Activated CD4-positive, CD25-positive, alpha-beta regulatory T cell (primary cell): ENCODE results near the gene PIGB.
"Not testable (repeated sequence)": the region's sequence is repeated elsewhere in the genome, so short reads cannot be mapped to it uniquely, and the experiment has no call there.

Experiments used
- DNase-seq, 4 experiments: peaks; one replicate each; lab custom pipeline; 2025; lab: John Stamatoyannopoulos, UW

Gene PIGB

DNA sequence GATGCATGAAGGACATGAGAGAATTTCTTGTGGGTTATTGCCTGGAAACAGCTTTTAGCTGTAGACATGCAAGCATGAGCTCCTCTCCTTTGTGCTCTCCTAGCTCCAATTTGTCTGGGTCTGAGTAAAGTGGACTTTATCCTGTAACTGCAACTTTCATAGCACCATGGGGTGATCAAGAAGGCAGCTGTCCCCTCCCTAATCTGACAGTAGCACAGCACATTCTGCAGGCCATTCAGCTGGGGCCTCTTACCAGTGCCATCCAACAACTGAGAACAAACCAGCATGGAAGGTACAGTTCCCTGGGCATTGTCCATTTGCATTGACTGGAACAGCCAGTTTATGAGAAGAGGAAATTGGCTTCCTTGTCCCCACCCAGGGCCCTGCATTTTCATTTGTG is 21.7 kb upstream of the PIGB start:
- no peak for DNase-seq

DNA sequence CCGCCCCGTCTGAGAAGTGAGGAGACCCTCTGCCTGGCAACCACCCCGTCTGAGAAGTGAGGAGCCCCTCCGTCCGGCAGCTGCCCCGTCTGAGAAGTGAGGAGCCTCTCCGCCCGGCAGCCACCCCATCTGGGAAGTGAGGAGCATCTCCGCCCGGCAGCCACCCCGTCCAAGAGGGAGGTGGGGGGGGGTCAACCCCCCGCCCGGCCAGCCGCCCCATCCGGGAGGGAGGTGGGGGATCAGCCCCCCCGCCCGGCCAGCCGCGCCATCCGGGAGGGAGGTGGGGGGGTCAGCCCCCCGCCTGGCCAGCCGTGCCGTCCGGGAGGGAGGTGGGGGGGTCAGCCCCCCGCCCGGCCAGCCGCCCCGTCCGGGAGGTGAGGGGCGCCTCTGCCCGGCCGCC is 16.2 kb upstream of the PIGB start:
- DNase-seq: not testable (repeated sequence)

DNA sequence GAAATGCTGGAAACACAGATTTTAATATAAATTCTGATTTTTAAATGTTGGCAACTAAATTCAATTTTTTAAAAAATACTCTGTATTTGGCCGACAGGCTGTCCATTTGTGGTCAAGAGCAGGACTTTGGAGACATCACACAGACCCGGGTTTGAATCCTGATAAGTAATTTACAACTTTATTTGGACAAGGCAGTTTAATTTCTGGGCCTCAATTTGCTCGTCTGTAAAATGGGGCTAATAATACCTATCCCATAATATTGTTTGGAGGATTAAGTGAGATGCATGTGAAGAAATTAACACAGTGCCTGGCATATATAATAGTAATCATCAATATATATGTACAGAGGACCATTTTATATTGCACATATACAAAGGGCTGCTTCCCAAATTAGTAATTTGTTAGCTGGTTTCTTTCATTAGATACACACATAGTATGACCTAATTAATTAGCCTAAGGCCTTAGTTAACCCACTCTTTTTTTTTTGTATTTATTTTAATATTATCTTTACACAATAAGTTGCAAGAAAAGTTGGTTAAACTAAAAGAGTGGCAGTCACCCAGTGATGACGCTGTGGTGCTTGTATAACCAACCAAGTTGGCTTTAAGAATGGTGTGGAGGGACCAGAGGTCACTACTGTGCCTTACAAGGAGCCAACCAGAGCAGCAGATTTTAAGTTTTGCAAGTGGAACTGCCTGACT is 665 bp downstream of the PIGB start:
- DNase-seq: no peak

DNA sequence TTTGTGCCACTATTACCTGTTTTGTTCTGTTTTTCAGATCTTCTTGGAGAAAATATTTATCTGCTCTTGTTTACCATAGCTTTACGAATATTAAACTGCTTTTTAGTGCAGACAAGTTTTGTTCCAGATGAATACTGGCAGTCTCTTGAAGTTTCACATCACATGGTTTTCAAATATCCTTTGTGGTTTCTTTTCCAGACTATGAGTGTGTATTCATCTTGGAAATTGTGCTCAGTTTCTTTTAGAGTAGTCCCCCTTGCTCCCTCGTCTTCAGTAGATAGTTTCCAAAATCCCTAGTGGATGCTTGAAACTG is 1.2 kb downstream of the PIGB start:
- no peak for DNase-seq

DNA sequence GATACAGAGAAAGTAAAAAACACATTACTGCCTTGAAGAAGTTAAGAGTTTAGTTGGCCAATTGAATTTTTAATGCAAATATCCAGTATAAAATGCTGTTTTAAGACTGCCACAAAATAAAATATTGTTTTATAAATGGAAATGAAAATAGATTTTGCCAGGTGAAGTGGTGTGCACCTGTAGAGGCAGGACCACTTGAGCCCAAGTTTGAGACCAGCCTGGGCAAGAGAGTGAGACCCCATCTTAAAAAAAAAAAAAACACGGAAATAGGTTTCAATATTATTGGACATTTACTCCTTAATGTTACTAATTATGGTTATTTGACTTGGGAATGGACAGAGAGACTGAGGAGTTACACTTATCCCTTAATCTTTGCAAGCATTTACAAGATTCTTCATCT is 1.9 kb downstream of the PIGB start:
- no peak for DNase-seq

DNA sequence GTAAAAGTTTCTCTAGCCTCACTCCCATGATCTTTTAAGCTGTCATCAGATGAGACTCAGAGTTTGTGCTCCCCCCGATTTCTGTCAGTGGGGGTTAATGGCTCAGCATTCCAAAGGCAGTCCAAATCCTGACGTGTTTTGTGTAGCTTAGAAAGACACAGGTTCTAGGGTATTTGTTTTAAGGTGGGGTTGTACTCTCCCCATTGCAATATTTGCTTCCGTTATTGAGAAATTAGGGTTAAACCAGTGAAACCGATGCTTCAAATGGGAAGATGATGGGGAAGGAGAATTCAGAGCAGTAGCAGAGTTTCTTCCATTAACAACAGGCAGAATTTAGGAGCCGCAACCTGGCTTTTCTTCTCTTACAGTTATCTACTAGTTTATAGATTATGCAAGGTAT is 3.4 kb downstream of the PIGB start:
- DNase-seq: no peak

DNA sequence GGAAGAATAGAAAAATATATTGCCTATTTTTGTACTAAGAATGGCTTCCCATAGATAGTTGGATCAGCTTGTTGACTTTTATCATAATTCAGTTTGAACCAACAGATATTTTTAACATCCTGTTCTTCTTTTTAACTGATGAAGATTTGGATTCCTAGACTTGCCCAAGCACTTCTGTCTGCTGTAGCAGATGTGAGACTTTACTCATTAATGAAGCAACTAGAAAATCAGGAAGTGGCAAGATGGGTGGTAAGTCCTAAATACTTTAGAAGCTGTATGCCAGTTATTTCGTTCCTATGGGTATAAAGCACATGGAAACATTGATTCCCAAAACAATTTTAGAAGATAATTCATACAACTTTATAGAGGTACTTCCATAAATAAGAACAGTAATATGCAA is 8.4 kb downstream of the PIGB start:
- no peak for DNase-seq

DNA sequence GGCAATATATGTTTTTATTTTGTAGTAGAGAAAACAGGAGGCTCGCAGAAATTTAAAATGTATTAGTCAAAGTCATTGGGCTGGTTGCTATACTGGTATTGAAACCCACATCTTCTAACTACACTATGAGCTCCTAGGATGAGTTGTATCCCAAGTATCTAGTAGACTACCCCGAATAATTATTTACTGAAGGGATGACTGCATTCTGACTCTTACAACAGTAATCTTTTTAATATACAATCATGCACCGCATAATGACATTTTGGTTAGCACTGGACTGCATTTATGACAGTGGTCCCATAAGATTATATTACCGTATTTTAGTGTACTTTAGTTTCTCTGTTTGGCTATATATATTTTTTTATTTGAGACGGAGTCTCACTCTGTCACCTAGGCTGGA is 15.3 kb downstream of the PIGB start:
- no peak for DNase-seq

DNA sequence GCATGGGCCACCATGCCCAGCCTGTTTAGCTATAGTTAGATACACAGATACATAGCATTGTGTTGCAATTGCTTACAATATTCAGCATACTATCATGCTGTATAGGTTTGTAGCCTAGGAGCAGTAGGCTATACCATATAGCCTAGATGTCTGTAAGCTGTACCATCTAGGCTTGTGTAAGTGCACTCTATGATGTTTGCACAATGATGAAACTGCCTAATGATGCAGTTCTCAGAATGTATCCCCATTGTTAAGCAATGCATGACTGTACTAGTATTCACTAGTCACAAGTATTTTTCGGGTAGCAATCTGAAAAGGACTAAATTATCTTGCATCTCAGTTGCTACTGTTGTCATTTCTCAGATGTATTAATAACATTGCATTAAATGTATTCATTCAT is 16.0 kb downstream of the PIGB start:
- no peak for DNase-seq

DNA sequence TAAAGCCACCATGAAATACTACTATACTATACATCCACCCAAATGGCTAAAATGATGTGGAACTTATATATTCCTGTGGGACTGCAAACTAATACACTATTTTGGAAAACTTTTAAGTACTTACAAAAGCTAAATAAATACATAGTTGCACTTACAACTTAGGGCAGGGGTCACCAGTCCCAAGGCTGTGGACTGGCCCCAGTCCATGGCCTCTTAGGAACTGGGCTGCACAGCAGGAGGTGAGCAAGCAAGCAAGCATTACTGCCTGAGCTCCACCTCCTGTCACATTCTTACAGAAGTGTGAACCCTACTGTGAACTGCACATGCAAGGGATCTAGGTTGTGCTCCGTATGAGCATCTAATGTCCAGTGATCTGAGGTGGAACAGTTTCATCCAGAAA is 18.1 kb downstream of the PIGB start:
- no peak for DNase-seq

DNA sequence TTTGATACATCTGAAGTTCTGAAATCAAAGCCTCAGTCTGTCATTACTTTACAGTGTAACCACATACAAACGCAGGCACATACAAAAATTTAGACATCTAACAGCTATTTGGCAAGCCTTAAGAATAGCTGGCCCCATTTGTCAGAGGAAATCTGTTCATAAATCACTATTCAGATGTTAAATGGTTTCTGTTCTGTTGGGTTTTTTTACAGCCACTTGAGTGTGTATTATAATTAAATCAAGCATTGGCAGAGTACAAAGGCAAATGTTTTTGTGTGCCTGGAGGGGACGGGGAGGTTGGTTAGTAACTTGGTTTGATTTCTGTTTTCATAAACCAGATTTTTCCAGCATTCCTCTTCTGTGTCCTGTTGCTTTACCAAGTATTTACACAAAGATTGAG is 24.1 kb downstream of the PIGB start:
- DNase-seq: no peak

DNA sequence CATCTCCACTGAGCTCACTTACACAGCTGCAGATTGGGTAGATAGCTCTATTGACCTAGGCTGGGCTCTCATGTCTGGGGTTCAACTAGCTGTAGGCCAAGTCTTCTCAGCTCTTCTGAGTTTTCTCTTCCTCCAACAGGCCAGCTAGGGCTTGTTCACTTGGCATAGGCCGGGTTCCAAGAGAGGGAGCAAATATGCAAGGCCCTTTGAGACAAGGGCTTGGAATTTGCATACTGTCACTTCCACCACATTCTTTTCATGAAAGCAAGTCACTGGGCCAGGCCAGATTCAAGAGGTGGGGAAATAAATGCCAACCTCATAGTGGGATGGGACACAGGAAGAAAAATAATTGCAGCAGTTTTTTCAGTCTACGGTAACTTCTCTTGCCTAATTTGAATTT is 25.2 kb downstream of the PIGB start:
- DNase-seq: no peak

DNA sequence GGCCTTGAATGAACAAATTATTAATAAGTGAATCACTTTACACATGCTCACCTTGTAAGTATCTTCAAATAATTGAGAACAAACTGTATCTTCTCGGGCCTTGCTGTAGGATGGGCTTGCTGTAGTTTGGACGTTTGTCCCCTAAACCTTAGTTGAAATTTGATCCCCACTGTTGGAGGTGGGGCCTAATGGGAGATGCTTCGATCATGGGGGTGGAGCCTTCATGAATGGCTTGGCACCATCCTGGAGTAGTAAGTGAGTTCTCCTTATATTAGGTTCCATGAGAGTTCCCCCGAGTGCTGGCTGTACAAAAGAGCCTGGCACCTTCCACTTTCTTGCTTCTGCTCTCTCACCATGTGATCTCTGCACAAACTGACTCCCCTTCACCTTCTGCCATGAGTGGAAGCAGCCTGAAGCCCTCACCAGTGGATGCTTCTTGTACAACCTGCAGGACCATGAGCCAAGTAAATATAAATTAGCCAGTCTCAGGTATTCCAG is 29.3 kb downstream of the PIGB start:
- no peak for DNase-seq

DNA sequence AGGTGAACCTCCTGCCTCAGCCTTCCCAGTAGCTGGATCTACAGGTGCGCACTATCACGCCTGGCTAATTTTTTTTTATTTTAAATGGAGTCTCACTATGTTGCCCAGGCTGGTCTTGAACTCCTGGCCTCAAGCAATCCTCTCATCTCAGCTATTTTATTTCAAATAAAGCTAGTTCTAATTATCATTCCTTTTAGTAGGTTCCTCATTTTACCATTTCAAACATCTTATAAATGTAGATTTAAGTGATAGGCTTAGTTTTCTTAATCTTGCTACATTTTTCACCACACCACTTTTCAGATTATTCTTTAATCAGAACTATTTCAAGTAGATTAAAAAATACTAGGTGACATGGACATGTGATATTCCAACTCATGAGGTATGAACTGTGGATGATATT is 30.3 kb downstream of the PIGB start:
- DNase-seq: no peak

DNA sequence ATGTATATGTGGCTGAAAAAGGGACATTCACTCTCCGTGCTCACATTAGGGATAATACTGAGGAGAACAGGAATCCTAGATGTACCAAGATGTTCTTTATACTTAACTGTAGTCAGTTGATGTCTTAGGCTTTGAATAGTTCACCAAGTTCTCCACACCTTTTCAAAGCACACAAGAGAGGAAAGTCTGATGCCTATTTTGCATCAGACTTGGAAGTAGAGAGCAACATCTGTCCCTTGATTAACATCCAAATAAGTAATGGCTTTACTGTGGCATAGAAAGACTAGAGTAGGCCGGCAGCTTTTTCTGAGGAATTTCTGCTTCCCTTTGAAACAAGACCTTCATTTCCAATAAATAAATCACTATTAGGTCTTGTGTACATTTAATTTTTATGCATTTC is 34.0 kb downstream of the PIGB start:
- DNase-seq: no peak

DNA sequence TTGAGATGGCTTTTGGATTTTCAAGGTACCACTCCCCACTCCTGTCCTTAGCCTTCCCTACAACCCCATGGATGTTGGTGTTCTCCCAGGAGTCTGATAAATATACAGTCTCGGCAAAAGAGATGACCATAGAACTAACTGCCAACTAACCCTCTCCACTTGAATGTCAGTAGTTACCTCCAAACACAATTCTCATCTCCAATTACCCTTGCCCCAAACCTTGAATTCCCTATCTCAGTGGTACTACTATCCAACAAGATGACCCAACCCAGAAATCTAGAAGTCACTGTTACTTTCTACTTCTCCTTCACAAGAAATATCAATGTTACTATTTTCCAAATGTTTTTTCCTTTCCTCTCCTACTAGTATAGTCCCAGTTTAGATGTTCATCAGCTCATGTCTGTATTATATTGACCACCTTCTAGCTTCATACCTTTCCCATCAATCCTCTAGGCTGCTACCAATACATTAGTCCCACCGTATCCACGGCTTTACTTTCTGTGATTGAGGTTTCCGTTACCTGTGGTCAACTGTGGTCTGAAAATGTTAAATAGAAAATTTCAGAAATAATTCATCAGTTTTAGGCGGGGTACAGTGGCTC is 38.1 kb downstream of the PIGB start:
- no peak for DNase-seq

DNA sequence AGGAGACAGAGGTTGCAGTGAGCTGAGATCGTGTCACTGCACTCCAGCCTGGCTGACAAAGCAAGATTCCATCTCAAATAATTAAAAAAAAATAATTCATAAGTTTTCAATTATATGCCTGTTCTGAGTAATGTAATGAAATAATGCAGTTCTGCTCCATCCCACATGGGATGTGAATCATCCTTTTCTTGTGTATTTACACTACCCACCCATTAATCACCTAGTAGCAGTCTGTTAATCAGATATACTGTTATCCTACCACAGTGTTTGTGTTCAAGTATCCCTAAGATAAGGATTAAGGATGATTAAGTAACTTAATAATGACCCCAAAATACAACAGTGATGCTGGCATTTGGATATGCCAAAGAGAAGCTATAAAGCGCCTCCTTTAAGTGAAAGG is 38.8 kb downstream of the PIGB start:
- no peak for DNase-seq

DNA sequence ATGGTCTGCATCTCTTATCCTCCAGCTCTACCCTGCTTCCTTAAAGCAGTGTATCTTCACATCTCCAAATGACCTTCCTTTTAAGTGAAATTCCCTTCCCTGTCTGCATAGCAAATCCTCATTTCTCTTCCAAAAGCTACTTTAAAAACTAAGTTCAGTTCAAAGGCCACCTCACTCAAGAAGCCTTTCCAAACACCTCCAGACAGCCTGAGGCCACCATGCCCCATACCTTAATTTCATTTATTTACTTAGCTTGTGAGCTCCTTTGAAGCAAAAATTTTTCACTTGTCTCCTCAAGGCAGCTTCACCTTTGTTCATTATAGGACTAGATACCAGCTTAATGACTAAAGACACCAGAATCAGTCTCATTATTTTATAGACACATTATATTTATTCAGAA is 39.4 kb downstream of the PIGB start:
- DNase-seq: no peak

DNA sequence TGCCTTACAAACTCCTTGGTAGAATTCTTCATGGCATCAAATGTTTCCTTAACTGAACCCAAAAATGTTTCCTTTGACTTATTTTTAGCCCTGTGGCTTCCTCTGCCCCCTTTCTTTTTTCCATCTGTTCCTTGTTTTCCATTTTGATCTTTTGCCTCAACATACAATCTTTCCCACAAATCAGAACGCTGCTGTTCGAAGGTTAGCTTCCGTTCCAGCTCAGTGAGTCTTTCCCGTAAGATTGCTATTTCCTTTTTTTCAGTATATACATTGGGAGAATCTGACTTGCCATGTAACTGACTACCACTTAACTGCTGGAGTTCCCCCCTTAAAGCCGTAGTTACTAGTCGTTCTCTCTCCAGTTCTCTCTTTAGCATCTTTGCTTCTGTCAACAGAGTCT is 41.2 kb downstream of the PIGB start:
- no peak for DNase-seq

DNA sequence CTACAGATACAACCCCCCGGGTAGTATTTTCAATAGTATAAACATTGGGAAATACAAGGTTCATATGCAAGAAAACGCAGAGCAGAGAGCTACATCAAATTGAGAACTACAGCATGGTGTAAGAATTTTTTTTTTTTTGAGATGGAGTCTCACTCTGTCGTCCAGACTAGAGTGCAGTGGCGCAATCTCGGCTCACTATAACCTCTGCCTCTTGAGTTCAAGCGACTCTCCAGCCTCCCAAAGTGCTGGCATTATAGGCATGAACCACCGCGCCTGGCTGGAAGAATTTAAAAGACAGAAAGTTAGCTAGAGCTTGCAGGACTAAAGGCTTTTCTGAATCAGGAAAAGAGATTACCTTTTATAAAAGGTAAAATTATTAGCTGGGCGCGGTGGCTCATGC is 42.0 kb downstream of the PIGB start:
- DNase-seq: no peak

DNA sequence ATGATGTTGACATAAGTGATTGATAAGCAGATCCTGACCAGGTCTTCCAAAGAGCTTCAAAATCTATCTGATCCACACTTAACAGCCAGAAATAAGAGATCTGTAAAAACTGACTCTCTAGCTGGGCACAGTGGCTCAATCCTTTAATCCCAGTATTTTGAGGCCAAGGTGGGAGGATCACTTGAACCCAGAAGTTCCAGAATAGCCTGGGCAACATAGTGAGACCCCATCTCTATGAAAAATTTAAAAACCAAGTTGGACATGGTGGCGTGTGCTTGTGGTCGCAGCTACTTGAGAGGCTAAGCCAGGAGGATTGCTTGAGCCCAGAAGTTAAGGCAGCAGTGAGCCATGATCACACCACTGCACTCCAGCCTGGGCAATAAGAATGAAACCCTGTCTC is 43.6 kb downstream of the PIGB start:
- DNase-seq: no peak

DNA sequence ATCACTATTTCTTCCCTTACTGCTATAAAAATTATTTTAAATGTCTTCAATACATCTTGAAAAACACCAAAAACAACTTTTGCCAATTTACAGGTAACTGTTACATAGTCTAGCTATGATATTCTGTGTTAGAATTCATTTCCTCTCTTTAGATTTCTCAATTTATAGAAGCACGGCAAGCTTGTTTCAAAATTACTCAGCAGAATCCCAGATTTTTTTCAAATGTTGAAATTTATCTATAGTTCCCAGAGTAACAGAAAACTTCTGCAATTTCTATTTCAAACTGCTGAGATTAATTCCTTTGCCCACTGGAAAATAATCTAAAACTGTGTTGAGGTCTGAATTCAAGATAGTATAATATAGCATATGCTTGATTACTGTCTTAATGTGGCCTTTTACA is 48.0 kb downstream of the PIGB start:
- DNase-seq: no peak

DNA sequence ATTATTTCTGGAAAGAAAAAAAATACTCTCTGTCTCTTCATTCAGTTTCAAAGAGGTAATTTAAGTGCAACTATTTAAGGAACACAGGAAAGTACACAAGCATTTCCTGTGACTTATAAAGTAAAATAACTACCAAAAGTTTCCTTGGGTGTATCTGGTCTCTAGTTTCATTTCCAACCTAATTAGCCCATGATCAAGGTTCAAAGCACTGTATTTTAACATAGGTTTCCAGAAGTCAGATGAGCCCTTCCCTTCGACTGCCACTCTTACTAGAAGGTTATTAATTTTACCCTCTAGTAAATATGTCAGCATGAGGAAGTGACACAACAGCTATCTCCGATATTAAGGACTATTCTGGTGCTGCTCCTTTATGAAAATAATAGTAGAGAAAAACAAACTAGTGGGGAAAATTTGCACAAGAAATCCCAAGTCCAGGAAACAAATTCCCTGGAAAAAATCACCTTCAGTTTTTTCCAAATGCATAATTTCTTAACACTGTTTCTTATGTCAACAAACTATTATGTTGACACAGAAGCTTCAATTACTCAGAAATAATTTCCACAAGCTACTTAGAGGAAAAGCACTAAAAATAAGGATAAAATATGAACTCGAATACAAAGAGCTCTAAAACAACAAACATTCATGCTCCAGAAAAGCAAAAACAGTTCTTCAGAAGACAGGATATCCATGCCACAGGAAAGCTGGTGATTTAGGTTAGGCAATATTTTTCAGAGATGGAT is 53.8 kb downstream of the PIGB start:
- no peak for DNase-seq

DNA sequence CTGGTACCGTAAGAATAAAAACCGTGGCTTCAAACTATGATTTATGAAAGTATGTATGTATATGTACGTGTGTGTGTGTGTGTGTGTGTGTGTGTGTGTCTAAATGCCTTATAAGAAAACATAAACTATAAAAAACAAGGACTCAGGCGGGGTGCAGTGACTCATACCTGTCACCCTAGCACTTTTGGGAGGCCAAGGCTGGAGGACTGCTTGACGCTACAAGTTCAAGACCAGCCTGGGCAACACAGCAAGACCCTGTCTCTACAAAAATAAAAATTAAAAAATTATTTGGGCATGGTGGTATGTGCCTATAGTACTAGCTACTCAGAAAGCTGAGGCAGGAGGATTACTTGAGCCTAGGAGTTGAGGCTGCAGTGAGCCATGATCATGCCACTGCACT is 60.1 kb downstream of the PIGB start:
- DNase-seq: no peak
